ENCODE results near the gene UBAC1.
"Not testable (repeated sequence)": the region's sequence is repeated elsewhere in the genome, so short reads cannot be mapped to it uniquely, and the experiment has no call there.

Gene UBAC1

DNA sequence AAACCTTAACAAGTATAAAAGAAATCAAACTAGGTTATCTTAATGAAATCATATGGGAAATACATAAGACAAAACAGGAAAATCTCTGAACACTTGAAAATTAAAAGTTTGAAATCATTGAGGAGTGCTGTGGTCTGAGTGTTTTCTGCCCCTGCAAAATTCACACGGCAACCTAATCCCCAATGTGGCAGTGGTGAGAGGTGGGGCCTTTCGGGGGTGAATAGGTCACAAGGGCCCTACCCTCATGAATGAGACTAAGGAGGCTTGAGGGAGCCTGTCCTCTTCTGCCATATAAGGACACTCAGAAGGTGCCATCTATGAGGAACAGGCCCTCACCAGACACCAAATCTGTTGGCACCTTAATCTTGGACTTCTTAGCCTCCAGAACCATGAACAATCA, 64.5 kb downstream of the UBAC1 start:
- no peak for DNase-seq

DNA sequence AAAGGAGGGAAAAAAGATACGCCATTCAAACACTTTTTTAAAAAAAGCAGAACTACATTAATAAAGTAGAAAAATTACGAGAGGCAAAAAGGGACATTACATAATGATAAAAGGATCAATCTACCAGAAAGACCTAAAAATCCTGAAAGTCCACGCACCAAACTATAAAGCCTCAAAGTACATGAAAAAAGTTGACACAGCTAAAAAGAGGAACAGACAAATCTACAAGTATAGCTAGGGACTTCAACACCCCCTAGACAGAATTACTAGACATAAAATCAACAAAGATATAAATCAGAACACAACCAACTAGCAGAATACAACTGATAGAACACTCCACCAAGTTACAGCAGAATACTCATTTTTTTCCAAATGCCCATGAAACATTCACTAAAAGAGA, 65.0 kb downstream of the UBAC1 start:
- no peak for DNase-seq

DNA sequence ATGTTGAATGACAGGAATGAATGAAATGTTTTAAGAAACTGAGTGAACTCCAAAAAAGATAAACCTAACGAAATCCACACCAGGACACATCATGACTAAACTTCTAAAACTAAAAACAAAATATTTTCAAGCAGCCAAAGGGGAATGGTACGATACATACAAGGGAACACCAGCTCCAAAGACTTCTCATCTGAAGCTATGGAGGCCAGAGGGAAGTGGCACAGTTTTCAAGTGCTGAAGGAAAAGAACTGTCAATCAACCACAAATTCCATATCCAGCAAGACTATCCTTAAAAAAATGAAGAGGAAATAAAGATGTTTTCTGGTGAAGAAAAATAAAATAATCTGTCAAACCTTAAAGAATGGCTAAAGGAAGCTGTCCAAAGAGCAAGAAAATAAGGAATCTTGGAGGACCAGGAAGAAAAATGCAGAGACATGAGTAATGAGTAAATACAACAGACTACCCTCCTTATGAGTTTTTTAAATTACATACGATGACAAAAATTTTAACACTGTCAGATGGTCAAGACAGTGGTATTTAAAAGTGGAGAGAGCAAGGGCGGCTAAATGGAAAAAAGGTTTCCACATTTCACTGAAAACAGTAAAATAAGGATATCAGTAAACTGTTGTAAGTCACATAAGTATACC, 65.8 kb downstream of the UBAC1 start:
- no peak for DNase-seq

DNA sequence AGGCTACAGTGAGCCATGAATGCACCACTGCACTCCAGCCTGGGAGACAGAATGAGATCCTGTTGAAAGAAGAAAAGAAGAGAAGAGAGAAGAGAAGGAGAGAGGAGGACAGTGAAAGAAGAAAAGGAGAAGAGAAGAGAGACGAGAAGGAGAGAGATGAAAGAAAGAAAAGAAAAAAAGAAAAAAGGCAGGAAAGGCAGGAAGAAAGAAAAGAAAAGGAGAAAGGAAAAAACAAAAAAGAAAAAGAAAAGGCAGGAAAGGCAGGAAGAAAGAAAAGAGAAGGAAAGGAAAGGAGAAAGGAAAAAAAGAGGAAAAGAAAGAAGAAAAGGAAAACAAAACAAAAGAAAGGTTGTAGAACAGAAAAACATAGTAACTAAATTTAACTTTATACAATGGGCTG, 68.1 kb downstream of the UBAC1 start:
- DNase-seq = no peak

DNA sequence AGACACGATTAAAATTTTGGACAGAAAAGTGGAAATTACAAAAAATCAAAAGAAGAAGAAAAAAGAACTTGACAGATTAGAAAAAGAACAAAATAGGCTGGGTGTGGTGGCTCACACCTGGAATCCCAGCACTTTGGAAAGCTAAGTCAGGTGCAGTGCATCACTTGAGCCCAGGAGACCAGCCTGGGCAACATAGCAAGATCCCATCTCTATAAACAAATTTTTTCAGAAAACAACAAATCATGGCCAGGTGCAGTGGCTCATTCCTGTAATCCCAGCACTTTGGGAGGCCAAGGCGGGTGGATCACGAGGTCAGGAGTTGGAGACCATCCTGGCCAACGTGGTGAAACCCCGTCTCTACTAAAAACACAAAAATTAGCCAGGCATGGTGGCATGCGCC, 68.8 kb downstream of the UBAC1 start:
- DNase-seq = not testable (repeated sequence)

DNA sequence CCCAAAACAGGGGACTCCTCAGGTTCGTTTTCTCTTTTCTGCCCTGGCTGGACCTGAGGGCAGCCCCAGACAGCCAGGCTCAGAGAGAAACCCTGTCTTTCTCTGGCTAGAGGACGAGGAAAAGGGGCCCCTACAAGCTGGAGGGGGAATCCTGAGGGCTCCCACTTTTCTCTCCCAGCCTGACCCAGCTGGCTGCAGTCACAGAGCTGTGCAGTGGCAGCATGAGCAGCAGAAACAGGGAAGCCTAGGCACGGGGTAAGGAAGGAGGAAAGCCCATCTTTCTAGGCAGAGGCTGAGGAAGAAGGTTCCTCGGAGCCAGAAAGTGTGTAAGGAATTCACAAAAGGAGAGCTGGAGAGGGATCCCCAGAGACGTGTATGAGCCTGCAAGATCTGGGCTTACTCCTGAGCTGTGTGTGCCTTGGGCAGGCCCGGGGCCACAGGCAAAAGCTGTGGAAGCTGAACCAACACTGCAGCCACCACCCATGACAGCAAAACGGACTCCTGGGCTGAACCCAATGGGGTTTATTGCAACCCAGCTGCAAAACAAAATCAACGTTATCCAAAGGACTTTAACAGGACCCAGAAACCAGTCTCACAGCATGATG, 70.0 kb downstream of the UBAC1 start:
- no peak for DNase-seq

DNA sequence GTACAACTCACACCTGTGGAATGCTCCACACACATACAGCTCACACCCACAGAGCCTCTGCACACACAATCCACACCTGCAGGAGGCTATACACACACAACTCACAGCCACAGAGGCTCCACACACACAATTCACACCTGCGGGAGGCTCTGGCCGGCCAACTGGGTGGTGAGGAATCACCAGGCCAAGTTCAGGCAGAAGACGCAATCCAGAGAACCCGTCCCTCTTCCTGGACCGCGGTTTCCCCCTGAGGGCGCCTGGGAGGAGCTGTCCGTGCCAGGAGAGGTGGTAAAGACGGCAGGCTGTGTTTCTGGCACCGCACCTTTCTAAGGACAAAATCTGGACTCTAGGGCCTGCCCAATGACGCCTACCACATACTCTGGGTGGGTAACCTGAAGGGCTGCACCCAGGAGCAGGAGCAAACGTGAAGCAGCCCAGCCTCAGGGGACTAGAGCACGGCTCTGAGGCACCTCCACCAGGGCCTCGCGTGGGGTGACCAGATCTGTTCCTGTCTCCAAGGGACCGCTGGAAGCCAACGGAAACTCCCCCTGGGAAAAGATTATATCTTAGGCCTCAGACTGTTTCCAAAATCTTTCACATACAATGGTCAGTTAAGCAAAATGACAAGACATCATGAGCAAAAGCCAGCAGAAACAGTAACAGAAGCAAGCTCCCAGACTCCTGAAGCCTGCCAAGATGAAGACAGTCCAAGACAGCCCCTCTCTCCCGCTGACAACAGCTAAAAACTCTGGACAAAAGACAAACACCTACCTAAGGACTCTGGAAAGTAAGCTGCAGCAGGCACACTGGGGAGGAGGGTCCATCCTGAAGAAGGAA, 70.8 kb downstream of the UBAC1 start:
- no peak for DNase-seq

DNA sequence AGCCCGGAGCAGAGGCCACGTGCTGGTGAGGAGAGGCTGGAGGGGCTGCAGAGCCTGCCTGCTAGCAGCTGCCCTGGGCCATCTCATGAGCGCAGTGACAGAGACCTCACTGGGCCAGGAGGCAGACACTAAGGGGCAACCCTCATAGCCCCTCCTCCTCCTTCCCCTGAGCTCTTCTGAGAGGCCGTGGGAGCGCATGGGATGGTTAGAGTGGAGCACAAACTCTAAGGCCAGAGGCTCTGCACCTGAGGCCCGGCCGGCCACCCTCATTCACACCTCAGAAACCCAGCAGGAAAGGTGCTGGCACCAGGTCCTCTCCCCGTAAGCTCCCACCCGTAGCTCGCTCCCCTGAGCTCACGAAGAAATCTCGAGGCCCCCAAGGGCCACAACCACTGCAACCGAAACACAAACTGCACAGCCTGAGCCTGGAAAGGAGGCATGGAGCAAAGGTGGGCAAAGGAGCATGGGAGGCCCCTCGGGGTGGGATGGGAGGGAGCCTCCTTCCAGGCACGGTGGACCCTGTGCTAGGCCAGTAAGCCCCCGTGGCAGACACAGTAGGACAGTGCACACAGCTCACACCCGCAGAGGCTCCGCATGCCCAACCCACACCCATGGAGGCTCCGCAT, 71.5 kb downstream of the UBAC1 start:
- no peak for DNase-seq

DNA sequence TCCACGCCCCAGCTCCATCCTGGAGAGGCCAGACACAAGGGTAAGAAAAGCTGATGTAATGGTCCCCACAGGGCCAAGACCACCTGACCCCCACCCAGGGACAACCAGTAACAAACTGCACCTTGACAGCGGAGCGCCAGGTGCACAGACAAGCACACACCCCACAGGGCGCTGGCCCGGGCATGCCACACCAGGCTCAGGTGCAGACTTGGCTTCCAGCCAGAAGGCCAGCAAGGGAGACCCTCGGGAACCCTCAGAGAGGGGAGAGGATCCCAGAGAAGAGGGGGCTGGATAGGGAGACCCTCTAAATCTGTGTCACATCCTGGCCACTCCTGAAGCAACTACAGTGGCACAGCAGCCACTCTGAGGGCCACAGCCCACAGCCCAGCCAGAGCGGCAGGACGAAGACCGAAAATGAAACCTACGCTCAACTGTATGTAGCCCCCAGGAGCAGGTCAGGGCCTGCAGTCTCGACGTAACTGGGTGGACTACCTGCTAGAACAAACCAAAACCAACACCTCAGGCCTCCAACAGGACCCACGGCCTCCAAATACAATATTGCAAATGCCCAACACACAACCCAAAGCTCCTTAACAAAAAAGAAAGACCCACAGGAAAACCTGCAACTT, 72.3 kb downstream of the UBAC1 start:
- DNase-seq = no peak

DNA sequence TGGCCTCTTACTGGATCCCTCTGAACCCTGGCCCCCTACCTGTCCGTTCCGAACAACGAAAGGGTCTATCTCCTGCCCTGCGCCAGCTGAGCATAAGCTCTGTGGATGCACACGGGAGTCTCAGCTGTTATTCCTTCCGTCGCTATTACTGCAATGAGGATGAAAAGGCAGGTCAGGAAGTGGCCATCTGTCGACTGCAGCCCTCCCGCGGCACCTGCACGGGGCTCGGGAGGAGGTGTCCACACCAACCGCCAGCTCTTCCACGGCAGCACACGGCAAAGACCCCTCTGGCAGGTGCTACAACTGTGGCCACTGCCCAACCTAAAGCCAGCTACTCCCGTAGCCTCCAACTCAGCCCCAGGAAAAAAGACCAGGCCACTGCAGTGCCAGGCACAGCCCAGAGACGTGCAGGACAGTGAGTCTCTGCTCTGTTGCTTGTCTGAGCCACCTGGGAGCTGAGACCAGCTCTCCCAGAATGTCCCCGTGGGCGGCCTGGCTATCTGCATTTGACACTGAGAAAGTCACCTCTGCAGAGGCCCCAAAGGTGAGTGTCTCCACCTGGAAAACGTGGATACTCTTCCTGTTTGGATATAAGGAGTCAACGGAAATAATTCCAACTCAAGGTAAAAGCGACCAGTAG, 72.9 kb downstream of the UBAC1 start:
- no peak for DNase-seq

DNA sequence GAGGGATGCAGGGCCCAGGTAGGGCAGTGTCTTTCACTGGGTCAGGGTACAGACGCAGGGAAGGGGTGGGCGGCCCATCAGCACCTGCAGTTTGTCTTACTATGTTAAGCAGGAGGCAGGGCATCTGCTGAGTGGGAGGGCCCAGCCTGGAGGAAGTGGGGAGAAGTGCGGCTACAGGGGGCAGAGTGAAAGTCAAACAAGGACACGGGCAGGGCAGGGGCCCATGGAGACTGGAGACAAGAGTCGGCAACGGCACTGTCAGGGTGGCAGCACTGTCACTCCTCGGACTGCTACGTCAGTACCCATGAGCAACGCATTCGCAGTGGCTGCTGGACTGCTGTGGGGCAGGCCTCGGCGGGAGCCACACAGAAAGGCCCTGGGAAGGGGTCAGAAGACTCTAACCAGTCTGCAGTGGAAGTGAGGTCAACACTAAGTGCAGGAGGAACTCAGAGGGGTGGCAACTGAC, 73.6 kb downstream of the UBAC1 start:
- peak in 1 of 2 donors; percentile 32 for DNase-seq

DNA sequence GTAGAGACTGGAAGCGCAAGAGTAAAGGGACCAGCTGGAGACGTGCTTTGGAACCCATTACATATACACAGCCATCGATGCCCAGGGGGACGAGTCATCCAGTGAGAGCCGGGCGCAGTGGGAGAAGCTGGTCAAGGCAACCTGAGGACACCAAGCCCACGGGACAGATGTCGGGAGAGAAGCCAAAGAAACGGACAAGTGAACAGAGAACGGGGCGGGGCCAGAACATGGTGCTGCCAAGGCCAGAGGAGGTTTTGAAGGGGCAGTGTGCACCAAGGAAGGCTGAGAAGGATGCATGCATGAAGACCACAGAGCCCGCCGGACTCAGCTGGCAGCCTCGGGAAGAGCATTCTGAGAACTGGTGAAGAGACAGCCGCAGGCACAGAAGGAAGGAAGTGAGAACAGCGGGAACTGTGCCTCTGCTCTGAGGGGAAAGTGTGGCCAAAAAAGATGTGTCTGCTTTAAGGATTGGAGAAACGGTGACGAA, 74.1 kb downstream of the UBAC1 start:
- peak in 1 of 2 donors; percentile 46 for DNase-seq

DNA sequence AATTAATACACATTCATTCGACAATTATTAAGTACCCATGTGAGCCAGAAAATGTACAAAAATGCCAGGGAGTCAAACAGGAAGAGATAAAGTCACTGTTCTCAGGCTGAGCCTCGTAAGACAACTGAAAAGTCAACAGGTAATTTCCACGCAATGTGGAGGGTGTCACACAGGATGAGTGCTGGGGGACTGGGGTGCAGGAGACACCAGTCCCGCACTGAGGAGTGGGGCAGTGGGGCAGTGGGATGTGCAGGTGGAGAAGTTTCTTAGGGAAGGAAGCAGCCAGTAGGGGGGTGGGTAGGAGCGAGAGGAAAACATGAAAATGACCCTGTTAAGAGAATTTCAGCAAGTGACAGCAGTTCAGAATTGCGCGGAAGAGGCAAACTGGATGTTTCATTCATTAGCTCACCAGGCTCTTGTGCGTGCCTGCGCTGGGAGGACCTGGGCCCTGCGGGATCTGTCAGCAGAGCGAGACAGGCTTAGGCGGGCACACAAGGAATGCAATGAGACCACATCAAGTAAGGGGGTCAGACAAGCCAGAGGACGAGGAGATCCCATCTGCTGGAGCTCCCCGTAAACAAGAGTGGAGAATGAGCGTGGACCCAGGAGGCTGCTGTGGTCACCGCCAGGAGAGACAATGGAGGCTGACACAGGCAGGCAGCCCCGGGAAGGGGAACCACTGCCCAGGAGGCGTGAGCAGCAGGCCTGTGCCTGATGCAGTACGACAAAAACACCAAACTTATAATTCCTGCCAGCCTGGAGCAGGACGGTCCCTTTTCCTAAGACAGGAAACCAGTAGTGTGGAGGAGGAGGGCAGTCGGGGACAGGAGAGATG, 74.8 kb downstream of the UBAC1 start:
- DNase-seq = no peak

DNA sequence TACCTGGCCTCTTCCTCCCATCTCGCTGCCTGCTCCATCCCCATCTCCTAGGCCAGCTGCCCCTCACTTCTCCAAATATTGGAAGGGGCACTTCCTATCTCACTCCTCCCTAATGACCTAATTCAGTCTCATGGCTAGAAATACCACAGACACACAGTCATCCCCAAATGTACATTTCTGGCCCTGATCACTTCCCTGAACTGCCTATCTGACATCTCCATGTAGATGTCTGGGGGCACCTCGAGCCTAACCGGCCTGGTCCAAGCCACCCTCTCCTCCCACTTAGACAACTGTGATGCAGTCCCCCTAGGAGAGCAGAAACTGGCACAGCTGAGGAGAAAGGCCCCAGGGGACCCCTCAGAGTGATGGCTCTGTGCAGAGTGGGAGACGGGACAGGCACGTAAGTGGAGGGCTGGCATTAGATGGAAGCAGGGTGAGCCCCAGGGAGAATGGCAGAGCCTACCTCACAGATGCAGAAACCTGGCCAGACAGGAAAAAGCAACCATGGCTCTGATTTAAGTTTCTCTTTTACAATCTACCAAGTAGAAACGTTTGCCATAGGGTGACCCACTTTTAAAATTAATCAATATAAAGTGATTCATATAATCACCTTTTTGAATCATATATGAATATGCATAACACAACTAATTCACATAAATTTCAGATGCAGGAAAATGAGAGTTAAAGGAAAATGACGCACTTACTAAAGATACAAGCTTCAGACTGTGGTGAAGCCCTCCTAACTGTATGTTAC, 75.9 kb downstream of the UBAC1 start:
- DNase-seq = peak; percentile 51 to 69

DNA sequence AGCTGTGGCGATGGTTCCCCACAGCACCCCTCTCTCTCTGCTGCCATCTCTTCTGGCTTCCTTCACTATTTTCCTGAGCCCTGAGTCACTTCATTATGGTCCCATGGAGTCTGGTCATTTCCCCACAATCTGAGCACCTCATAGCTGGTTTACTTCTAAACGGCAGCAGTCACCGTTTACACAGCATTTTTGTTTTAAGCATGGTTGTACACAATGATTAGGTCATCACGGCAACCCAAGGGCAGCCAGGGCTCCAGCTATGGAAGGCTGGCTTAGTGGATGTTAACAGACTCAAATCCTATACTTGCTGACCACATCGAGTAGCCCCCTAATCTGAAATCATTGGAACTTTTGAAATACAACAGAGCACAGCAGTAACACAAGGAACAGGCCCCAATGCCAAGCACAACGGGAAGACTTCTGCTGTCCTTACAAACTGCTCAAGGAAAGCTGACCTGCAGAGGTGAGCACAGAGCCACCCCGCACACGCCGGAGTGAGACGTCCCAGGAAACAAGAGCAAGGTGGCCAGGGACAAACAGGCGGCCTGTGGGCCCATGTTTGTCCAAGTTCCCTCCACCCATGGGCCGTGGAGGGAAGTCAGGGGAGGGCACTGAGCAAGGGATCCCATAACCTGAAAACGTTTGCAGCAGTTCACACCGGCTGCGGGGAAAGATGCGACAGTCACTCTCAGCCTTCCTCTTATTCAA, 76.7 kb downstream of the UBAC1 start:
- DNase-seq = no peak

DNA sequence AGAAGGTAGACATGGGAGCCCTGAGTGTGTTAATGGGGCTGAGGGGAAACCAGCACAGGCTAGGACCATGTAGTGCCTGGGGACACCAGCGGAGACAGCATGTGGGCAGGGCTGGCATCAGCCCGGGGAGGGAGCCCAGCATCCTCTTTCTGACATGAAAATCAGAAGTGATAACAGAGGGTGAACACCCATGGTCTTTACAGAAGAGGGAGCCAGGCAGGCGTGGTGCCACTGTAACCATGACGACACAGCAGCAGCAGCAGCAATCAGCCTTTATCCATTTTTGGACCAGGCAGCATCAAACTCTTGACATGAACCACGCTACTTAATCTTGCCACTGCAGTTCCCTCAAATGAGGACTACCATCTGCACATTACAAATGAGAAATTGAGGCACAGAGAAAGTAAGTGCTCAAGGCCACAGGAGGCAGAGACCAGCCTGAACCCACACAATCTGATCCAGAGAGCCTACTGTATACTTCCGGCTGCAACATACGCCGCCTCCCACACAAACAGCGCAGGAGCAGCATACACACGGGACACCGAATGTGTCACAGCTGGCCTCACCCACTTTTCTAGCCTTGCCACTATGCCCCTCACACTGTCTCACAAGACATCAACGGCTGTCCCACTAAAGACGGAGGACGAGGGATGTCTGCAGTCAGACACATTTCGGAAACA, 77.6 kb downstream of the UBAC1 start:
- no peak for DNase-seq

All from inflammatory macrophage treated with lipopolysaccharide for 1 hour (primary cell).